RKO (cell line): ENCODE measurements around the gene MMP23B.

ENCODE experiments used
- DNase-seq: peaks from one replicate; pipeline ENCODE4 v3.0.0-alpha.2; 2016; ENCODE audit warnings: low spot score

MMP23B gene

DNA sequence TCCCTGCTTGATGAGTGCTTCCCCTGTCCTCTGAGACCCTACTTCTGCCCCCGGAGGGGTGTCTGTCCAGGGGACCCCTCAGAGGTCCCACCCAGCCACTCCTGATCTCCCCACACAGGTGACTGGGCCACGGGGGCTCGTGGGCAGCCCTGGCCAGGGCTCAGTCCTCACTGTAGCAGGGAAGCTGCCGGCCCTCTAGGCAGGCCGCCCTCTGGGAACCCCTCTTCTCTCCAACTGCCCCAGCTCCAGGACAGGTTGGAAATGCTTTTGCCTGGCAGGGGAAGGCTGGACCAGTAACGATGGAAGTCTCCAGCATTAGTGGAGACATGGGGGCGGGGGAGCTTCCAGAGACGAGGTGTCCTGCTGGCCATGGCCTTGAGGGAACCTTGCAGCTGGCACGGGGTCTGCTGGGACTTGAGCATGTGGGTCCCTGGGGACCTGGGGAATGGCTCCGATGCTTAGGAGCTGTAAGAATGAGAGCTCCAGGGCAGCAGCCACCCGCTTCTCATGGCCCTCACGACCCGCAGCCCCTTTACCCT lies 28.9 kb upstream of the MMP23B start:
- no peak for DNase-seq

- no peak for DNase-seq
These were observed 28.2 kb upstream of the MMP23B start for GRCh38 chr1:1603671-1604373.

GRCh38 chr1:1604374-1605033 lies 27.5 kb upstream of the MMP23B start:
- no peak for DNase-seq

DNA sequence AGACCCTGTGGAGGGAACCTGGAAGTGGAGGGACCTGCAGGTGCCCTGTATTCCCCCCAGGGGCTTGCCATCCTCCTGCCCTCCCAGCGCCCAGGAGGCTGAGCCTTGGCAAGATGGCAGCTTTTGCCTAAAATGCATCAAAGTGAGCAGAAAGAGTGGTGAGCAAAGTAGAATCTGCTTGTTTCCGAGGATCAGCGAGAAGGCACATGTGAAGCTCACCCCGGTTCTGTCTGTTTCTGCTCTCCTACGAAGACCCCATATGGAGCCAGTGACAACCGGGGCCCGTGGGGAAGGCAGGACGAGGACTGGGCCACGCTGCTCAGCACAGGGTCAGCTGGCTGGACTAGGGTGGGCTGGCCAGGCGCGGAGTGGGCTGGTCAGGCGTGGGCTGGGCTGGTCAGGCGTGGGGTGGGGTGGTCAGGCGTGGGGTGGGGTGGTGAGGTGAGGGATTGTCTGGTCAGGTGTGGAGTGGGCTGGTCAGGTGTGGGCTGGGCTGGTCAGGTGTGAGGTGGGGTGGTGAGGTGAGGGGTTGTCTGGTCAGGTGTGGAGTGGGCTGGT lies 26.9 kb upstream of the MMP23B start:
- DNase-seq, result no peak

DNA sequence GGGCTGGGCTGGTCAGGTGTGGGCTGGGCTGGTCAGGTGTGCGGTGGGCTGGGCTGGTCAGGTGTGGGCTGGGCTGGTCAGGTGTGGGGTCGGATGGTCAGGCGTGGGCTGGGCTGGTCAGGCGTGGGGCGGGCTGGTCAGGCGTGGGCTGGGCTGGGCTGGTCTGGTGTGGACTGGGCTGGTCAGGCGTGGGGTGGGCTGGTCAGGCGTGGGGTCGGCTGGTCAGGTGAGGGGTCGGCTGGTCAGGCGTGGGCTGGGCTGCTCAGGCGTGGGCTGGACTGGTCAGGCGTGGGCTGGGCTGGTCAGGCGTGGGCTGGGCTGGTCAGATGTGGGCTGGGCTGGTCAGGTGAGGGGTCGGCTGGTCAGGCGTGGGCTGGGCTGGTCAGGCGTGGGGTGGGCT lies 26.2 kb upstream of the MMP23B start:
- no peak for DNase-seq

- DNase-seq, result no peak
These were observed 25.7 kb upstream of the MMP23B start for GRCh38 chr1:1606232-1606631.

DNA sequence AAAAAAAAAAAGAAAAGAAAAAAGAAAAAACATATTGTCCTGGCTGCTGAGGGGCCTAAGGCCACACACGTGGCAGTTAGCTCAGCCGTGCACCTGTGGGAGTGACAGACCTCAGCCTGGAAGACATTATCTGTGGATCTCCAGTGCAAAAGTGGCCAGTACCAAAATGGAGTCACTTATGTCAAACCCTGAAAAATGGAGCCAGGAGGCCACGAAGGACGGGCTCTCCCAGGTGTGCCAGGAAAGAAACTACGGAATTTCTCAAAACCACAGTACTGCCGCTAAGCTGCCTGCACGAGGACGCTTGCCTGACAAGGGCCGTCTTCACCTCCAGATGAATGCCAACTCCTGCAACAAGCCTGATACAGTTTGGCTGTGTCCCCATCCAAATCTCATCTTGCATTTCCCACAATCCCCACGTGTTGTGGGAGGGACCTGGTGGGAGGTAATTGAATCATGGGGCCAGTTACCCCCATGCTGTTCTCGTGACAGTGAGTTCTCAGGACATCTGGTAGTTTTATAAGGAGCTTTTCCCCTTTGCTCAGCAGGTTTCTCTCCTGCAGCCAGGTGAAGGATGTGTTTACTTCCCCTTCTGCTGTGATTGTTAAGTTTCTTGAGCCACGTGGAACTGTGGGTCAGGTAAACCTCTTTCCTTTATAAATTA lies 22.0 kb upstream of the MMP23B start:
- DNase-seq, result no peak

- DNase-seq, result no peak
These were observed 21.2 kb upstream of the MMP23B start for GRCh38 chr1:1610796-1611195.

DNA sequence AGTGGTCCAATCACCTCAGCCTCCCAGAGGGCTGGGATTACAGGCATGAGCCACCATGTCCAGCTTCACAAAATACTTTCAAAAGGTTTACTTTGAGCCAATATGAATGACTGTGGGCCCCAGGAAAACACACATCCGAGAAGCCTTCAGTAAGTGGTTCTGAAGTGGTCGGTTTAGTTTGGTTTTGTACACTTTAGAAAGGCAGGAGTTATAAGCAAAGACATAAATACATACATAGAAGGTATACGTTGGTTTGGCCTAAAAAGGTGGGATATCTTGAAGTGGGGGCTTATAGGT lies 19.9 kb upstream of the MMP23B start:
- no peak for DNase-seq

- no peak for DNase-seq
These were observed 18.4 kb upstream of the MMP23B start for GRCh38 chr1:1613509-1614082.

DNA sequence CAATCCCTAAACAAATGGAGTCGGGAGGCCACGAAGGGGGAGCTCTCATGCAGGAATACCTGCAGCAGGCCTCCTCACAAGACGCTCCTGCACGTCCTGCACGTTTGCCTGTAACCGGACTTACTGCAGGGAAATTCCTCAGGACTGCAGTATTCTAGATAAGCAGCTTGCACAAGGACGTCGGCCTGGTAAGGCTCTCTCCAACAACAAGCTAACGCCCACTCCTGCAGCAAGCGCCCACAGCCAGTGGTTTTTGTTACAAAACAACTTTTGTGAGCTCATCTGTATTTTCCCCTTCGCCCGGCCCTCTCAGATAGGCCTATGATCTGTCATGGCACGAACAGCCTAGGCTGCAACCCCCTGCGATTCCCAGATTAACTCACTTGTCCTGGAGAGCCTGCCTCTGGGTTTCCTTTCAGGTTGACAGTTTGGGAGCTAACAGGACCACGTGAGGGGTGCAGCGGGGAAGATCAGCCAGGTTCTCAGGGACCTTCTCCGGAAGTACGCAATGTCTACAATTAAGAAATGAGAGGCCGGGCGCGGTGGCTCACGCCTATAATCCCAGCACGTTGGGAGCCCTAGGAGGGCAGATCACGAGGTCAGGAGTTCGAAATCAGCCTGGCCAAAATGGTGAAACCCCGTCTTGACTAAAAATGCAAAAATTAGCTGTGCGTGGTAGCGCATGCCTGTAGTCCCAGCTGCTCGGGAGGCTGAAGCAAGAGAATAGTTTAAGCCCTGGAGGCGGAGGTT lies 17.6 kb upstream of the MMP23B start:
- DNase-seq, result peak; percentile 67

DNA sequence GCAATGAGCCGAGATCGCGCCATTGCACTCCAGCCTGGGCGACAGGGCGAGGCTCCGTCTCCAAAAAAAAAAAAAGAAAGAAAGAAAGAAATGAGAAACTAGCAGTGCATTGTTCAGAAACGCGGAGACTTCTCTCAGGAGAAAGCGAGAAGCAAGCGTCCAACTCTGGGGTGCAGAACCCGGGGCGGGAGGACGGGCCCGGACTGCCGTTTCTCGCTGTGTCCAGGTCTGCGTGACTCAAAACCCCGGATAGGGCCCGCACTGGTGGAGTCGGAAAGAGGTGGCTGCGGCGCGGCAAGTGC lies 17.1 kb upstream of the MMP23B start:
- DNase-seq, result no peak

DNA sequence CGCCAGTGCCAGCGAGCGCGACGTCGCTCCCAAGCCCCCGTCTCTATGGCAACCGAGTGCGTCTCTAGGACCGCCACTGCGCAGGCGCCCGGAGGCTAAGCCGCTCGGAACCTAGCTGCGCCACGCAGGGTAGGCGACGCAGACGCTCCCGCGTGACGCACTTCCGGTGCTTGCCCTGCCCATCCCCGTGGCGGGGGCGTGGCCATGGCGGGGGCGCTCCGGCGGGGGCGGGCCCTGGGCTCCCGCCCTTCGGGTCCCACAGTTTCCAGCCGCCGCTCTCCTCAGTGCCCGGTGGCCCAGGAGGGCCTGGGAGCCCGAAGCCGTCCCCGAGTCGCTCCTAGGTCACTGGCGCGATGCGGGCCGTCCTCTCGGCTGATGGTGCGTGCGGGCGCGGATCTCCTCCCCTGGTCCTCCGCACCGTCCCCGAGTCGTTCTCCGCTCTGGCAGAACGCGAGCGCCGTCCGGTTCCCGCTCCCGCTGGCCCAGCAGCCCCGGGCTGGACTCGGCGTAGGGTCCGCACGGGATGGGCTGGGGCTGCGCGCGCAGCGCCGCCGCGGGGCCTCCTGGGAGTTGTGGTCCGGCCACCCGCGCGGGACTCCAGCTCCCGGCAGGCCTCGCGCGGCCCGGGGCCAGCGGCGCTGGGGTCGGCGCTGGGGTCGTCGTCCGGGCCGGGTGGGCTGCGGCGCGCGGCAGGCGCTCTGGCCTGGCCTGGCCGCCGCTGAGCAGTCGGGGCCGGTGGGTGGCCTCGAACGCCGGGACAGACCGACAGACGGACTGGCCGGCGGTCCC lies 16.5 kb upstream of the MMP23B start, which contains the start of gene MIB2:
Gene MIB2, plus strand, starts transcription at position 245 of the 789 bp plus-strand sequence. CDS start 7,953 bp downstream, outside the sequence.
- peak; percentile 97 for DNase-seq

GRCh38 chr1:1616045-1616790 lies 15.8 kb upstream of the MMP23B start:
- peak; percentile 50 for DNase-seq

DNA sequence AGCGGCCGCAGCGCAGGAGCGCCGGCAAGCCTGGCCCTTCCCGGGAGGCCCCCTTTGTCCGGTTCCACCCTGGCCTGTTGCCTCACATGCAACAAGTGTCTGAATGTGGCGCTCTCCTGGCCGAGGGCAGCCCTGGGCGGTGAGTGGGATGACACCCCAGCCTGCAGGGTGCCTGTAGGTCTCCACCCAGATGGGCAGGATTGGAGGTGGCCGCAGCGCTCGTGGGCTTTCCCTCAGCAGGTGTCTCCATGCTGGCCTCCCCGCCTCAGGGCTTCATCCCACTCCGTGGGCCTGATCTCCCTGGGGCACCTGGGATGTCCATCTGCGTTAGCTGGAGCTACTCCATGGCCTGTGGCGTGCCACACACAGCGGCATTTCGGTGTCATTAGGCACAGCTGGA lies 15.1 kb upstream of the MMP23B start:
- DNase-seq, result no peak

GRCh38 chr1:1617516-1617915 lies 14.5 kb upstream of the MMP23B start:
- DNase-seq, result no peak

DNA sequence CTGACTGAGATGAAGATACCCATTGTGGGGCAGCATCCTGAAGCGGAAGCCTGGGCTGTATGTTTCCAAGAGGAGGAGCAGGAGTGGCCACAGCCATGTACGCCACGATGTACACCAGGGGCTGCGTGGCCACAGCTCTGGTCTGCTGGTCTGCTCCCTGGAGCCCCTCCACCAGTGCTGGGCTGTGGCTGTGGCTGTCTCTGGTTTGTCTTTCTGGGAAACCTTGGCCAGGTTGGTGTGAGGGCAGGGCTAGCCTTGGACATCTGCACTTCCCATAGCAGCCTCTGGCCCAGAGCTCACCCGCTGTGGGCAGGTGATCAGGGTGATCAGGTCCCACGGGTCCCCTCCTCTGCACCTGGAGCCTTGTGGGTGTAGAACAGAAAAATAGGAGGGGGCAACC lies 14.0 kb upstream of the MMP23B start:
- DNase-seq, result no peak

DNA sequence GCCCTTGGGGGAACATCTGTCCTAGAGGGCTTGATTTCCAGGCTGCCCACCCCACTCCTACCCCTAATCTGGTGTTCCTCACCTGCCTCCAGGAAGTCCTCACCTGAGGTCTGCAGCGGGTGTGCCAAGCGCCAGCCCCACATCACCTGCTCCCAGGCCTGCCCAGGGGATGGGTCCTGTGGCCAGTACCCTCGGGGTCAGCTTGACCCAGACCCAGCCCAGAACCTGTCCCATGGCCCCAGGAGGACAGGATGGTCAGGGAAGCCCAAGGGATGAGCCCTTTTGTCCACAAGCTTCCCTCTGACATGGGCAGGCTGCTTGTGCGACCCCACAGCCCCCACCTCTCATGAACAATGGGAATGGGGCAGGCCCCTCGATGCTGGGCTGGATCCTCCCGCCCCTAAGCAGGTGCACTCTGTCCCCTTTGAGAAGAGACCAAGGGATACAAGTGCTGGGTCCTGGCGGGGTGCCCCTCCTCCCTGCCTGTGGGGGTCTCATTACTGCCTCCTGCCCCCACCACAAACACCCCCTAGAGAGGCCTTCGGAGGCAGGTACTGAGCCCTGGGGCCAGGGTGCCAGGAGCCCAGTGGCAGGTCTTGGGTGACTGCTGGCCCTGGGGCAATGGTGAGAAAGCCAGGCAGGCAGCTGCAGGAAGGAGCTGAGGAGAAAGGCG lies 13.4 kb upstream of the MMP23B start:
- DNase-seq, result no peak

DNA sequence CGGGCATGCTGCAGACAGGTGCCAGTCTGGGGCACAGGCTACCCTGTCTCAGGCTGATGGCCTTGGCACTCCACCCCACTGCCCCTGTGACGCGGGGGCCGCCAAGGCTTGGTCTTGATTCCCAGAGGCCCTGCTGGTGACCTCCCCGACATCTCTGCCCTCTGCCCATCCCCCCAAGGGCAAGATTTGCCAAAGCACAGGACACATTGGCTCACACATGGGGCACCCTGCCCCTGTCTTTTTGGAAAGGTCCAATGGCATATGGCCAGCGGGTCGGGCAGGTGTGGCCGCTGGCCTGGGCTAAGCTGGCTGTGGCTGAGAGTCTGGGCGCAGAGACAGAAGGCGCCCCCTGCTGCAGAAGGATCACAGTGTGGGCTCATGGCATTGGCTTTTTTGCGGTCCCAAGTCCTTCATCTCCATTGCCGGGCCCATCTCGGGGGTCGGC lies 12.0 kb upstream of the MMP23B start:
- DNase-seq, result no peak
